ENCODE data around the gene FMNL1. TPM values are rescaled to one million over a fixed set of nuclear protein-coding genes. Genes with fewer than 3 reads are reported as not detected.

The FMNL1 gene
- total RNA-seq, 1 donor from 2014 or later: 351 TPM

DNA sequence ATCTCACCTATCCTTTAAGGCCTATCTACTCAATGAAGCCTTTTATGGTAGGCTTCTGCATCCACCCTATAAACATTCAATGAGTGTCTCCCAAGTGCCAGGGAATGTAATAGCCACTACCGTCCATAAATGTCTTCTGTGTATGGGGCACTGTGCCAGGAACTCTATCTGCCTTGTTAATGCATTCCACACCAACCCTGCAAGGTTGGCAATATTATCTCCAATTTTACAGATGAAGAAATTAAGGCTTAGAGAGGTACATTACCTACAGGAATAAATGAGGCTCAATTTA is 75.1 kb downstream of the FMNL1 start:
- H3K4me3 Mint-ChIP-seq: peak overlapping the region; percentile 70
- H3K27me3 Mint-ChIP-seq: no peaks in the 10 kb centered on the region
- ChIA-PET POLR2A (interaction anchor here (1.0 to 15.1 kb wide), 6 partner anchors 9 to 136 kb away, joined by 3 to 291 read pairs (median 14); partner anchors contain the start of genes HEXIM2 and MAP3K14), CTCF (interaction anchor here (2.1 to 2.6 kb wide), 3 partner anchors 15 to 88 kb away, joined by 10 to 17 read pairs (median 14); partner anchors contain the start of gene MAP3K14)
- no peaks in the 10 kb centered on the region for H3K9me3 Mint-ChIP-seq
- peaks cover 40% of the 10 kb centered on the region for H3K36me3 Mint-ChIP-seq (ENCODE audit: low read depth)
- H3K4me1 Mint-ChIP-seq: peaks cover 100% of the 10 kb centered on the region
- DNase-seq (no peak), ATAC-seq (ENCODE audit: low read depth) (no peak)
- intact Hi-C loops (cut with micrococcal nuclease): loop anchor here (1.0 to 5.0 kb wide), 4 partner anchors 11 to 36 kb away; partner anchors contain the start of gene MAP3K14
- TF ChIP-seq, protein P1, sequence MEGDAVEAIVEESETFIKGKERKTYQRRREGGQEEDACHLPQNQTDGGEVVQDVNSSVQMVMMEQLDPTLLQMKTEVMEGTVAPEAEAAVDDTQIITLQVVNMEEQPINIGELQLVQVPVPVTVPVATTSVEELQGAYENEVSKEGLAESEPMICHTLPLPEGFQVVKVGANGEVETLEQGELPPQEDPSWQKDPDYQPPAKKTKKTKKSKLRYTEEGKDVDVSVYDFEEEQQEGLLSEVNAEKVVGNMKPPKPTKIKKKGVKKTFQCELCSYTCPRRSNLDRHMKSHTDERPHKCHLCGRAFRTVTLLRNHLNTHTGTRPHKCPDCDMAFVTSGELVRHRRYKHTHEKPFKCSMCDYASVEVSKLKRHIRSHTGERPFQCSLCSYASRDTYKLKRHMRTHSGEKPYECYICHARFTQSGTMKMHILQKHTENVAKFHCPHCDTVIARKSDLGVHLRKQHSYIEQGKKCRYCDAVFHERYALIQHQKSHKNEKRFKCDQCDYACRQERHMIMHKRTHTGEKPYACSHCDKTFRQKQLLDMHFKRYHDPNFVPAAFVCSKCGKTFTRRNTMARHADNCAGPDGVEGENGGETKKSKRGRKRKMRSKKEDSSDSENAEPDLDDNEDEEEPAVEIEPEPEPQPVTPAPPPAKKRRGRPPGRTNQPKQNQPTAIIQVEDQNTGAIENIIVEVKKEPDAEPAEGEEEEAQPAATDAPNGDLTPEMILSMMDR (IDR thresholded peaks at IDR 0.05): no peak
- H3K27ac Mint-ChIP-seq: peak overlapping the region; percentile 92

Other genes starting within 250 kb of the FMNL1 start
- gene DCAKD, start 170.3 kb upstream of the FMNL1 start, total RNA-seq: 12.9 and 15.6 TPM in 2 replicates
- gene NMT1, start 160.6 kb upstream of the FMNL1 start, total RNA-seq: 154 and 164 TPM in 2 replicates
- 0.61 and 1.4 TPM in 2 replicates for gene PLCD3, start 89.4 kb upstream of the FMNL1 start, total RNA-seq
- gene ACBD4, start 86.2 kb upstream of the FMNL1 start, total RNA-seq: 20.1 and 20.6 TPM in 2 replicates
- gene HEXIM1, start 73.4 kb upstream of the FMNL1 start, total RNA-seq: 19.5 and 21.5 TPM in 2 replicates
- gene HEXIM2, start 60.0 kb upstream of the FMNL1 start, total RNA-seq: 8.9 and 11.1 TPM in 2 replicates
- 0.27 and 0.39 TPM in 2 replicates for gene SPATA32, start 40.2 kb downstream of the FMNL1 start, total RNA-seq
- 81.2 and 88.6 TPM in 2 replicates for gene MAP3K14, start 95.1 kb downstream of the FMNL1 start, total RNA-seq
- 64.5 and 75.7 TPM in 2 replicates for gene ARHGAP27, start 211.0 kb downstream of the FMNL1 start, total RNA-seq